Prostate gland (tissue), 2 donors: ENCODE data around the gene MYO1G.
A peak's percentile ranks its signal among the peaks of the same experiment; 100 is the strongest.

ENCODE experiments used
- CTCF ChIP-seq, 4 experiments: fragments of 200-600 bp in 2 of 4; fragments of 450-650 bp in 2 of 4; sonication (generic) in 2 of 4; IDR thresholded peaks; 1 replicate in 3 of 4; 2 replicates in 1 of 4; pipeline ENCODE4 v1.5.1; 2016 to 2019; ENCODE audit warnings: antibody characterized with exemption in 4 of 4, mild to moderate bottlenecking in 2 of 4, moderate library complexity in 2 of 4
- POLR2A ChIP-seq: fragments of 450-650 bp; IDR thresholded peaks from one replicate; pipeline ENCODE4 v1.6.1; 2016; ENCODE audit warnings: antibody characterized with exemption, mild to moderate bottlenecking
- POLR2AphosphoS5 ChIP-seq: sonication (generic); formaldehyde crosslinking; IDR thresholded peaks from one replicate; pipeline ENCODE4 v1.6.1; 2017; ENCODE audit warnings: antibody characterized with exemption

GRCh38 chr7:44986218-44987053 is 7.6 kb upstream of the MYO1G start:
- peak; percentile 91 for TF ChIP-seq POLR2A
- TF ChIP-seq CTCF (IDR thresholded peaks at IDR 0.05): no peak
- peak; percentile 93 for TF ChIP-seq POLR2AphosphoS5
